Prostate gland (tissue), 2 donors: ENCODE results near the gene CDHR2.

ENCODE experiments used
- POLR2A ChIP-seq: fragments of 450-650 bp; IDR thresholded peaks from one replicate; pipeline ENCODE4 v1.6.1; 2016; ENCODE audit warnings: antibody characterized with exemption, mild to moderate bottlenecking
- POLR2AphosphoS5 ChIP-seq: sonication (generic); formaldehyde crosslinking; IDR thresholded peaks from one replicate; pipeline ENCODE4 v1.6.1; 2017; ENCODE audit warnings: antibody characterized with exemption
- TF ChIP-seq, protein P1 (sequence below), 4 experiments: fragments of 200-600 bp in 2 of 4; fragments of 450-650 bp in 2 of 4; sonication (generic) in 2 of 4; IDR thresholded peaks; 1 replicate in 3 of 4; 2 replicates in 1 of 4; pipeline ENCODE4 v1.5.1; 2016 to 2019; ENCODE audit warnings: antibody characterized with exemption in 4 of 4, mild to moderate bottlenecking in 2 of 4, moderate library complexity in 2 of 4

DNA sequence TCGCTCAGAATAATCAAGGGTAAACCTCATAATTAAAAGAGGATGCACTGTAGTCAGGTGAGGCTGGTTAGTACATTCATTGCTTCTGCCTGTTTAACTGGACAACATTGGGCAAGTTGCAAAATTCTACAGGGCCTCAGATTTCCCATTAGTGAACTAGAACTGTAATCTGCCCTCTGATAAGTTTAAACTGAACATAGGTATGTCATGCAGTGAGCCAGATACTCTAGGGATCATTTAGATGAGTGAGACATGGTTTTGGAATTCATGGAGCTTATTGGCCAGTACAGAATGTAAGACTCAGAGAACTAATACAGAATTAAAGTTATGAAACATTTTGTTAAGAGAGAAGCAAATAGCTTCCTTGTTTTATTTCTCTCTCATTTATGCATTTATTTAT, 47.8 kb upstream of the CDHR2 start:
- TF ChIP-seq POLR2A (no peak), POLR2AphosphoS5 (no peak)
- TF ChIP-seq, protein P1, sequence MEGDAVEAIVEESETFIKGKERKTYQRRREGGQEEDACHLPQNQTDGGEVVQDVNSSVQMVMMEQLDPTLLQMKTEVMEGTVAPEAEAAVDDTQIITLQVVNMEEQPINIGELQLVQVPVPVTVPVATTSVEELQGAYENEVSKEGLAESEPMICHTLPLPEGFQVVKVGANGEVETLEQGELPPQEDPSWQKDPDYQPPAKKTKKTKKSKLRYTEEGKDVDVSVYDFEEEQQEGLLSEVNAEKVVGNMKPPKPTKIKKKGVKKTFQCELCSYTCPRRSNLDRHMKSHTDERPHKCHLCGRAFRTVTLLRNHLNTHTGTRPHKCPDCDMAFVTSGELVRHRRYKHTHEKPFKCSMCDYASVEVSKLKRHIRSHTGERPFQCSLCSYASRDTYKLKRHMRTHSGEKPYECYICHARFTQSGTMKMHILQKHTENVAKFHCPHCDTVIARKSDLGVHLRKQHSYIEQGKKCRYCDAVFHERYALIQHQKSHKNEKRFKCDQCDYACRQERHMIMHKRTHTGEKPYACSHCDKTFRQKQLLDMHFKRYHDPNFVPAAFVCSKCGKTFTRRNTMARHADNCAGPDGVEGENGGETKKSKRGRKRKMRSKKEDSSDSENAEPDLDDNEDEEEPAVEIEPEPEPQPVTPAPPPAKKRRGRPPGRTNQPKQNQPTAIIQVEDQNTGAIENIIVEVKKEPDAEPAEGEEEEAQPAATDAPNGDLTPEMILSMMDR (IDR thresholded peaks at IDR 0.05) = no peak
